SK-N-SH (cell line): ENCODE measurements around the gene SMAGP. TPM values are rescaled to one million over a fixed set of nuclear protein-coding genes. Genes with fewer than 3 reads are reported as not detected.

Source experiments
- CTCF ChIA-PET: fragments of 300-600, 350-600 bp; formaldehyde crosslinking; extraction: SDS; loops from one replicate; lab custom pipeline; 2021; lab: Yijun Ruan, JAX
- POLR2A ChIA-PET: fragments of 350-600 bp; sonication (Branson Sonifier 250); formaldehyde crosslinking; extraction: SDS; loops from one replicate; lab custom pipeline; 2020; ENCODE audit warnings: antibody characterized with exemption, inconsistent platforms; lab: Yijun Ruan, JAX
- DNase-seq: peaks from one replicate; pipeline ENCODE4 v3.0.0; 2012
- H2AFZ ChIP-seq: fragments of 200-600 bp; sonication (generic); 2 replicates; pipeline ENCODE4 v1.8.1; 2016; ENCODE audit warnings: antibody characterized with exemption, mild to moderate bottlenecking, low read depth
- H3F3A ChIP-seq: fragments of 200-600 bp; sonication (generic); replicated peaks from 2 replicates; pipeline ENCODE3; 2016; ENCODE audit warnings: antibody characterized with exemption, mild to moderate bottlenecking; ENCODE audit not compliant: insufficient read depth
- H3K27ac ChIP-seq, 2 experiments: fragments of 200-500 bp in 1 of 2; fragments of 200-600 bp in 1 of 2; sonication (Bioruptor generic) in 1 of 2; sonication (generic), shearing (Covaris generic) in 1 of 2; 2 replicates each; pipeline versions ENCODE4 v1.5.1 to v1.6.1; 2014 to 2016; ENCODE audit warnings: low read depth in 2 of 2, inconsistent platforms in 1 of 2, low read length in 1 of 2, mild to moderate bottlenecking in 1 of 2, mixed read lengths in 1 of 2
- H3K27me3 ChIP-seq: fragments of 200-600 bp; sonication (generic), shearing (Covaris generic); 2 replicates; pipeline ENCODE4 v1.6.1; 2016; ENCODE audit warnings: mixed run types; ENCODE audit not compliant: insufficient read depth
- H3K36me3 ChIP-seq, 2 experiments: fragments of 200-500 bp in 1 of 2; fragments of 200-600 bp in 1 of 2; sonication (Bioruptor generic) in 1 of 2; sonication (generic) in 1 of 2; replicated peaks in 1 of 2; 2 replicates each; pipeline versions ENCODE3 to v1.5.1; 2014 to 2016; ENCODE audit warnings: low read length in 1 of 2, mild to moderate bottlenecking in 1 of 2; ENCODE audit not compliant: insufficient read depth in 2 of 2, control insufficient read depth in 1 of 2
- H3K4me1 ChIP-seq, 2 experiments: fragments of 200-500 bp in 1 of 2; fragments of 200-600 bp in 1 of 2; sonication (Bioruptor generic) in 1 of 2; sonication (generic), shearing (Covaris generic) in 1 of 2; 2 replicates each; pipeline versions ENCODE4 v1.5.1 to v1.6.1; 2014 to 2016; ENCODE audit warnings: low read depth in 1 of 2, low read length in 1 of 2, mixed run types in 1 of 2; ENCODE audit not compliant: insufficient read depth in 2 of 2, control insufficient read depth in 1 of 2
- H3K4me2 ChIP-seq: fragments of 200-600 bp; sonication (generic), shearing (Covaris generic); 2 replicates; pipeline ENCODE4 v1.6.1; 2017; ENCODE audit warnings: mixed run types
- H3K4me3 ChIP-seq, 2 experiments: fragments of 200-500 bp in 1 of 2; fragments of 200-600 bp in 1 of 2; sonication (Bioruptor generic) in 1 of 2; sonication (generic), shearing (Covaris generic) in 1 of 2; 2 replicates each; pipeline versions ENCODE4 v1.5.1 to v1.8.1; 2014 to 2016; ENCODE audit warnings: low read depth in 2 of 2, inconsistent platforms in 1 of 2, low read length in 1 of 2, mild to moderate bottlenecking in 1 of 2, mixed read lengths in 1 of 2, moderate library complexity in 1 of 2
- H3K79me2 ChIP-seq: fragments of 200-600 bp; sonication (generic); 2 replicates; pipeline ENCODE4 v1.8.1; 2017; ENCODE audit warnings: mild to moderate bottlenecking; ENCODE audit not compliant: insufficient read depth
- H3K9ac ChIP-seq: fragments of 200-600 bp; sonication (generic); 2 replicates; pipeline ENCODE4 v1.6.1; 2017; ENCODE audit warnings: mixed run types
- H3K9me2 ChIP-seq: fragments of 200-600 bp; sonication (generic); 2 replicates; pipeline ENCODE4 v1.6.1; 2017; ENCODE audit warnings: mixed run types
- H3K9me3 ChIP-seq: fragments of 200-600 bp; sonication (generic); 2 replicates; pipeline ENCODE4 v1.6.1; 2017; ENCODE audit warnings: mixed run types, mild to moderate bottlenecking, moderate library complexity
- H4K20me1 ChIP-seq: fragments of 200-600 bp; sonication (generic); 2 replicates; pipeline ENCODE4 v1.6.1; 2017; ENCODE audit warnings: mild to moderate bottlenecking, mixed run types; ENCODE audit not compliant: insufficient read depth
- CHD2 ChIP-seq: fragments of 150-350 bp; IDR thresholded peaks from 2 replicates; pipeline ENCODE4 v1.6.1; 2018; ENCODE audit warnings: low read length; ENCODE audit not compliant: partially characterized antibody
- EP300 ChIP-seq, 2 experiments: IDR thresholded peaks; 2 replicates each; pipeline versions ENCODE4 v1.4.0 to v1.6.1; 2012; ENCODE audit warnings: borderline replicate concordance in 1 of 2, low read depth in 1 of 2, low read length in 1 of 2
- EZH2phosphoT487 ChIP-seq: fragments of 200-600 bp; sonication (generic); IDR thresholded peaks from 2 replicates; pipeline ENCODE4 v1.6.1; 2017; ENCODE audit warnings: low read depth, mixed run types, mild to moderate bottlenecking, antibody characterized with exemption, moderate library complexity, borderline replicate concordance
- FOXJ3 ChIP-seq: sonication (generic); formaldehyde crosslinking; IDR thresholded peaks from 2 replicates; pipeline ENCODE4 v1.5.1; 2020; ENCODE audit warnings: mild to moderate bottlenecking, missing genetic modification reagents
- FOXM1 ChIP-seq: IDR thresholded peaks from 2 replicates; pipeline ENCODE4 v1.4.0; 2012; ENCODE audit warnings: low read depth, mild to moderate bottlenecking
- GATA2 ChIP-seq: sonication (generic); formaldehyde crosslinking; IDR thresholded peaks from 2 replicates; pipeline ENCODE4 v1.5.0; 2020; ENCODE audit warnings: mild to moderate bottlenecking, missing genetic modification reagents
- IRF3 ChIP-seq: fragments of 150-350 bp; IDR thresholded peaks from 2 replicates; pipeline ENCODE4 v1.6.1; 2016; ENCODE audit warnings: mild to moderate bottlenecking, low read depth, low read length
- MAX ChIP-seq: IDR thresholded peaks from 2 replicates; pipeline ENCODE4 v1.4.0; 2012; ENCODE audit warnings: low read depth
- MEF2A ChIP-seq: IDR thresholded peaks from 2 replicates; pipeline ENCODE4 v1.4.0; 2012; ENCODE audit warnings: low read depth, borderline replicate concordance
- NFIC ChIP-seq: IDR thresholded peaks from 2 replicates; pipeline ENCODE4 v1.4.0; 2012; ENCODE audit warnings: borderline replicate concordance
- PBX3 ChIP-seq: IDR thresholded peaks from 2 replicates; pipeline ENCODE4; 2012
- RAD21 ChIP-seq: IDR thresholded peaks from 2 replicates; pipeline ENCODE4 v1.6.1; 2012; ENCODE audit warnings: mild to moderate bottlenecking, low read length
- RFX5 ChIP-seq: IDR thresholded peaks from 2 replicates; pipeline ENCODE4 v1.6.1; 2012; ENCODE audit warnings: mild to moderate bottlenecking, improper control_type of control experiment, low read length
- RXRA ChIP-seq: IDR thresholded peaks from 2 replicates; pipeline ENCODE4 v1.4.0; 2012; ENCODE audit warnings: low read depth, mild to moderate bottlenecking, borderline replicate concordance
- SIN3A ChIP-seq: IDR thresholded peaks from 2 replicates; pipeline ENCODE4 v1.6.1; 2012; ENCODE audit warnings: low read depth, mild to moderate bottlenecking, low read length, moderate library complexity, borderline replicate concordance
- TAF1 ChIP-seq: IDR thresholded peaks from 2 replicates; pipeline ENCODE4 v1.6.1; 2012; ENCODE audit warnings: low read depth, mild to moderate bottlenecking, low read length, moderate library complexity, borderline replicate concordance
- TEAD4 ChIP-seq: IDR thresholded peaks from 2 replicates; pipeline ENCODE4 v1.4.0; 2012; ENCODE audit warnings: mild to moderate bottlenecking, borderline replicate concordance; ENCODE audit not compliant: insufficient read depth
- WGBS: methylation state at CpG from one replicate; pipeline ENCODE4 v1.1.6; 2017; ENCODE audit warnings: low lambda C conversion rate; 5-methylcytosine and 5-hydroxymethylcytosine counted together
- polyA plus RNA-seq, 3 experiments: library from polyadenylated mRNA; depleted of rRNA; stranded (reverse); fragments of >200 nt; gene quantifications; 2 replicates each; pipeline ENCODE4 v1.2.3, GENCODE V29; 2012

Gene SMAGP
- polyA plus RNA-seq, 1 of the 3 experiments (the other 2 are of a cell fraction) = 26.3 TPM

- TF ChIP-seq IRF3 = no peak
- no peak for TF ChIP-seq MEF2A
- TF ChIP-seq CHD2 = no peak
- TF ChIP-seq FOXJ3 = no peak
- TF ChIP-seq FOXM1 = no peak
- TF ChIP-seq RFX5 = no peak
- no peak for TF ChIP-seq SIN3A
These were observed 32.1 kb downstream of the SMAGP start (continued) for GRCh38 chr12:51238037-51238509.

GRCh38 chr12:51234530-51234929 lies 35.7 kb downstream of the SMAGP start:
- no peak overlapping the region for H2AFZ ChIP-seq
- H3K27me3 ChIP-seq = no peaks in the 10 kb centered on the region
- CTCF ChIA-PET = interaction anchor here (0.7 to 1.0 kb wide), 2 partner anchors 18 to 111 kb away, joined by 3 to 5 read pairs; no protein-coding TSS in a partner anchor
- peaks cover 0 to 4% of the 10 kb centered on the region in 2 experiments; a peak in 1 of 4 replicates for H3K4me1 ChIP-seq
- no peaks in the 10 kb centered on the region for H3K9me3 ChIP-seq
- H3K4me3 ChIP-seq = no peak overlapping the region
- H3K4me2 ChIP-seq = no peak overlapping the region
- no peak overlapping the region for H3K27ac ChIP-seq
- H3K79me2 ChIP-seq = peaks cover 7% of the 10 kb centered on the region
- H3K9me2 ChIP-seq = no peaks in the 10 kb centered on the region
- no peaks in the 10 kb centered on the region for H3F3A ChIP-seq
- H4K20me1 ChIP-seq = no peaks in the 10 kb centered on the region
- TF ChIP-seq EP300 (IDR thresholded peaks at IDR 0.05; ENCODE audit: borderline replicate concordance in 1 of 2, low read depth in 1 of 2, low read length in 1 of 2) (peak in 1 of 2 experiments; percentile 23; a peak in 1 of 4 replicates), RAD21 (no peak), EZH2phosphoT487 (no peak), TAF1 (no peak), NFIC (peak; percentile 31; the same call in 1 of the 2 replicates), MEF2A (no peak), CHD2 (no peak), PBX3 (no peak), MAX (no peak), GATA2 (CRISPR knock-in tag) (peak; percentile 88), RXRA (no peak), TEAD4 (no peak)
- POLR2A ChIA-PET = no interaction called here
- H3K36me3 ChIP-seq = no peaks in the 10 kb centered on the region
- no peak overlapping the region for H3K9ac ChIP-seq
- peak; percentile 52 for DNase-seq
- WGBS = 42% methylated on average over 5 of the region's 5 CpGs
